Measurements from ENCODE around the gene FER.

Gene FER

DNA sequence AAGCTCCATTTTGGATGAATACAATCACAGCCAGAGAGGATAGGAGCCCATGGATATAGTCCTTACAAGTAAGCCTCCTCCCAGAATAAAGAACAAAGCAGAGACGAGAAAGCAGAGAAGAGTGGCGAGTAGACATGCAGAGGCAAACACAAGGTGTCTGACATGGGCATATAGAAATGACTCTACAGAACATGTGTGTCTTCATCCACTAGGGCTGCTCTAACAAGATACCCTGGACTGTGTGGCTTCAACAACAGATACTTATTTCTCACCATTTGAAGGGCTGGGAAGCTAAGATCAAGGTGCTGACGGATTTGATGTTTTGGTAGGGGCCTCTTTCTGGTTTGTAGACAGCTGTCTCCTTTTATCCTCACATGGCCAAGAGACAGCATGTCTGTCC lies 32.3 kb upstream of the FER start:
- TF ChIP-seq, protein P1, sequence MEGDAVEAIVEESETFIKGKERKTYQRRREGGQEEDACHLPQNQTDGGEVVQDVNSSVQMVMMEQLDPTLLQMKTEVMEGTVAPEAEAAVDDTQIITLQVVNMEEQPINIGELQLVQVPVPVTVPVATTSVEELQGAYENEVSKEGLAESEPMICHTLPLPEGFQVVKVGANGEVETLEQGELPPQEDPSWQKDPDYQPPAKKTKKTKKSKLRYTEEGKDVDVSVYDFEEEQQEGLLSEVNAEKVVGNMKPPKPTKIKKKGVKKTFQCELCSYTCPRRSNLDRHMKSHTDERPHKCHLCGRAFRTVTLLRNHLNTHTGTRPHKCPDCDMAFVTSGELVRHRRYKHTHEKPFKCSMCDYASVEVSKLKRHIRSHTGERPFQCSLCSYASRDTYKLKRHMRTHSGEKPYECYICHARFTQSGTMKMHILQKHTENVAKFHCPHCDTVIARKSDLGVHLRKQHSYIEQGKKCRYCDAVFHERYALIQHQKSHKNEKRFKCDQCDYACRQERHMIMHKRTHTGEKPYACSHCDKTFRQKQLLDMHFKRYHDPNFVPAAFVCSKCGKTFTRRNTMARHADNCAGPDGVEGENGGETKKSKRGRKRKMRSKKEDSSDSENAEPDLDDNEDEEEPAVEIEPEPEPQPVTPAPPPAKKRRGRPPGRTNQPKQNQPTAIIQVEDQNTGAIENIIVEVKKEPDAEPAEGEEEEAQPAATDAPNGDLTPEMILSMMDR (IDR thresholded peaks at IDR 0.05; ENCODE audit: insufficient read depth, low read depth, low read length, missing control alignments), result no peak
- DNase-seq (ENCODE audit: low read depth), result no peak

DNA sequence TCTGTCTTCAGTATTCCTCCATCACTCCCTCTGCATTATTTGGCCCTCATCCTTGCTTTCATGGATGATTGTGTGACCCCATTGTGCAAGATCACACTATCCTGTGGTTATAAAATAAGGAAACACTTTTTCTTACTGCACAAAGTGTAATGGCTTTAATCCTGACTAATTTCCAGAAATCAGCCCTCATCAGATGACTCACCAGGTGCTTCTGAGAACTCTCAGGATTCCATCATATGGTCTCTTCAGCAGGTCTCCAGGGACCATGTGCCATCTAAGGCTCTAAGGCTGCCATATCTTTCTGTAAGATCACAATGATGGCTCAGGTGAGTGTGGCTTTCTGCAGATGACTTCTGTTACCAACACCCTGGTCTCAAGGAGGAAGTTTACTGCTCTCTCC lies 27.3 kb upstream of the FER start:
- no peak overlapping the region for H3K4me3 ChIP-seq (ENCODE audit: low read length)
- TF ChIP-seq, protein P1 (IDR thresholded peaks at IDR 0.05; ENCODE audit: insufficient read depth, low read depth, low read length, missing control alignments), result no peak
- peak; percentile 56 for DNase-seq (ENCODE audit: low read depth)

More for the DNA sequence above, 32.3 kb upstream of the FER start:
- no peak overlapping the region for H3K4me3 ChIP-seq (ENCODE audit: low read length)

DNA sequence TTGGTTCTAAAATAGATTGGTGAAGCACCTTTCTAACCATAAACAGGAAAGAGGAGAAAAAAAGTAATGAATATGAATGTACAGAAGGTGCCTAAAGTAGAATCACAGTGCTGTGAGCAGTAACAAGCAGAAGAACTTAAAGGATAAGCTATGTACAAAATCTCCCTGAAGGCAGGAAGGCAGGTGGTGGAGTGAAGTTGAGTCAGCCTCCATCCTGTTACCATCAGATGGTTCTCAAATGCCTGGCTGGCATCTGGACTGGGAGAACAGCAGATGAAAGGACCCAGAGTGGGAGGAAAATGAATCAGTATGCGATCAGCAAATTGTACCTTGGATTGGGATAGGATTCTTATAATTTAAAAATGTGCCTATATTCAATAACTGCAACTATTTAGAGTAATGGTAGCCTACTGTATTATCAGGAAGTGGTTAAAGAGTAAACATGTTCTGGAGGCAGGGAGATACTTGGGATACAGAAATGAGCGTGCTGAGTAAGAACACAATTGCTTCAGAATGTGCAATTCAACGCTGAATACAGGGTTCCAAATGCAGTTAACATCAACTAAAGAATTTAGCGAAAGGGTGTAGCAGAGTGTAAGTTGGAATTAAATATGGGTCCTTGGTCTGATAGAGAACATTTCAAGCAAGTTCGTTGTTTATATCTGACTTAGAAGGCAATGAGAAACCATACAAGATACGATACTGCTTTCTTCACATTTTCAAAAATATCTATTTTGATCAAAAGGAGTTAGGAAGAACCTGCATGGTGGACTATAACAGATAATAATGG lies 21.1 kb upstream of the FER start:
- H3K4me3 ChIP-seq (ENCODE audit: low read length), result peak overlapping the region; percentile 76
- DNase-seq (ENCODE audit: low read depth), result peak; percentile 78
- TF ChIP-seq, protein P1 (IDR thresholded peaks at IDR 0.05; ENCODE audit: insufficient read depth, low read depth, low read length, missing control alignments), result no peak

DNA sequence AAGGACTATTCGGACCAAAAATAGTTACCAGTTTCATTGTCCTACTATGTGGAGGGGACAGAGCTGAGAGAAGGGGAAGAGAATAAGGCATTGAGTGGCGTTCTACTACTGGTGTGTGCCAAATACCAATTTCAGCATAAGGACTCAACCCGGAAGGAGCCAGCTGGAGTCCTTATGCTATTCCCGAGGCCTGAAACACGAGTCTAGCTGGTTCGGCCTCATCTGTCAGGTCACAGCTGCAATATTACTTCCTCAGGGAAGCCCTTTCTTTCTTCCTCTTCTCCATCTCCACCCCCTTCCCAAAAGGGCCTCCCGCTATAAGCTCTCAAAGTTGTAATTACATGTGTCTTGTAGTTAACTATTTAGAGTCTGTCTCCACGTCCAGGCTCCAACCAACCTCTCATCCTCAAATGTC lies 20.5 kb upstream of the FER start:
- DNase-seq (ENCODE audit: low read depth), result peak; percentile 76
- peak overlapping the region; percentile 76 for H3K4me3 ChIP-seq (ENCODE audit: low read length)
- TF ChIP-seq, protein P1 (IDR thresholded peaks at IDR 0.05; ENCODE audit: insufficient read depth, low read depth, low read length, missing control alignments), result no peak

DNA sequence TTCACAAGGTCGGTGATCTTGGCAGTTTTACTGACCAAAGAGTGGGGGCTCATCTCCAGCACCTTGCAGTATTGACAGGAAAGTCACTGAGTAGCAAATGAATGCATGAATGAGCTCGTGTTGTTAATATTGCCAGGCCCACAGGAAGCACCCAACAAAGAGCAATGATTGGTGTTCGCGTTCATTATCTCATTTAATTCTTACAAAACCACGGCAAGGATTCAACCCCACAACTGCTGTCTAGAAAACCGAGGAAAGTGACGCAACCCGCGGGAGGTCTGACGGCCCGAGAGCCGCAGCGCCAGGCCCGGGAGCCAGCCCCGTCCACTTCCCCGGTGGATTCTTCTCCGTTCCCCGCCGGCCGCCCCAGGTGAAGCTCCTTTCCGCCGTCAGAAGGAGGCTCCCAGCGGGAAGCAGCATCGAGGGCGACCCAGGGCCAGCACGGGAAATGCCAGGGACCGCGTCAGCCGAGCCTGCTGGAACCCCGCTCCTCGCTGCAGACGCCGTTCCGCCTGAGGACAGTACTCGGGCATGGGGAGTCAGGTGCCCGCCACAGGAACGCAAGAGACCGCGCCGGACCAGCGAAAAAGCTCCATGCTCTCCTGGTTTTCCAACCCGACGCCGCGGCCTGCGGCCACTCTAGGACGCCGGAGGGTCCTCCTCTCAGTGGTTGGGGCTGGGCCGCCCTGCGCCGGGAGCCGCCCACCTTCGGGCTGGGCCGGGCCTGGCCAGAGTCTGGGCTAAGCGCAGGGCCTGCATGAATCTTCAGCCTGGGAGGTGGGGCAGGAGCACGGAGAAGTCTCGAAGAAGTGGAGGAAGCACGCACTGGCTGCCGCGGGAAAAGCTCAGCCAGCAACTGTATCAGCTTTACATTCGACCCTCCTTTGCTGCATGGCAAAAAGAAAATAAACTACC lies 19.8 kb upstream of the FER start:
- peak overlapping the region; percentile 76 for H3K4me3 ChIP-seq (ENCODE audit: low read length)
- peak; percentile 91 for DNase-seq (ENCODE audit: low read depth)
- TF ChIP-seq, protein P1 (IDR thresholded peaks at IDR 0.05; ENCODE audit: insufficient read depth, low read depth, low read length, missing control alignments), result no peak

DNA sequence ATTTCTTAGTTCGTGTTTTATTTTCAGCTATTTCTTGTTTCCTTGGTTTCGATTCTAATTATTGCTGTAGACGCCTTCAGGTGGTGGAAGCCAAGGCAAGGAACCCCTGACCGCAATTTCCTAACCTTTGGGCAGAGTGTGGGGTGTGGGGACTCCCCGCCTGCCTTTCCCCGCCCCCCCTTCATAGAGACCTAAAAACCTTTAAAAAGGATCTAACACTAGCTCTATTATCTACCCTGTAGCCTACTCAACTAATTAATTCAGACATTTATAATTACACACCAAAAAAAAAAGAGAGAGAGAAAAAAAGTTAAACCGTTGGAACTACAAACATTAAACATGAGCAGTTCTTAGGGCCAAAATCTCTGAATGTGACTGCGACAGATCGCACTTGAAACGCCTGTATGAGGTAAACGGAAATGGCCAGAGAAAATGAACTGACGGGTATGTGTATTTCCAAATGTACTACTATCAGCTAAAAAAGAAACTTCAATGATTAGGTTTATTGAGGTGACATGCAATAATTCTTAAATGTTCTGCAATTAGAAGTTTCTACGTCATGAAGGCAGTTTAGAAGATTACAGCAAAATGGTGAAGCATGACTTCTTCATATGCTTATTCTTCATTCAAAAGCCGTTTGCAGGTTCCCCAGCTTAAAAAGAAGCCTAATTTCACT lies 19.0 kb upstream of the FER start:
- peak overlapping the region; percentile 76 for H3K4me3 ChIP-seq (ENCODE audit: low read length)
- DNase-seq (ENCODE audit: low read depth), result no peak
- TF ChIP-seq, protein P1 (IDR thresholded peaks at IDR 0.05; ENCODE audit: insufficient read depth, low read depth, low read length, missing control alignments), result no peak

Data from epithelial cell of esophagus (primary cell).